ENCODE measurements around the gene SPATA2L. TPM values are rescaled to one million over a fixed set of nuclear protein-coding genes. Genes with fewer than 3 reads are reported as not detected.

SPATA2L gene
- total and polyA plus RNA-seq, 2 of the 8 experiments (the other 6 are each of a cell fraction or from before 2014, with no cell fraction given): 9.3 to 12.5 TPM

DNA sequence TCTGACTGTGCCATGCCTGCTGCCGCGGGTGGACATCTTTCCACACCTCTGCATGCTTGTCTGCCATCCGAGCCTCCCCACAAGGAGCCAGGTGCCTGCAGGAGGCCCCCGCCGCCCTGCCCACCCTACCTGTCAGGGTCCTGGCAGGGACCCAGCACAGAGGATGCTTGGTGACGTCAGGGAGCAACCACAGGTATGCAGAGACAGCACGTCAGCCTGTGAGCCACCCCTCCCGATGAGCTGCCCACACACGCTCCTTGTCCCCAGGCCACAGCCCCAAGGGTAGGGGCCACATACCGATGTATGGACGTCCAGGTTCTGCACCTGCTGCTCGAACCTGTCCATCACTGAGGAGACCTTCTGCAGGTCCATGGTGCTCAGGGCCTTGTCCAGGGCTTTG, 54.6 kb downstream of the SPATA2L start:
- Histone ChIP-seq H3K23ac (ENCODE audit: insufficient read length) (no peak overlapping the region), H2BK12ac (ENCODE audit: low read depth, low read length) (no peak overlapping the region), H3K79me2 (ENCODE audit: control insufficient read depth in 1 of 2, insufficient read depth in 2 of 2, low read length in 2 of 2) (no peaks in the 10 kb centered on the region), H4K8ac (ENCODE audit: extremely low read depth, insufficient read depth, low read length) (no peak overlapping the region), H3K4me2 (ENCODE audit: insufficient read depth in 1 of 2, low read depth in 2 of 2, low read length in 2 of 2) (no peak overlapping the region), H3K4me3 (ENCODE audit: extremely low read depth in 1 of 4, insufficient read depth in 2 of 4, low read depth in 3 of 4, low read length in 4 of 4) (no peak overlapping the region), H2BK20ac (ENCODE audit: low read length) (no peak overlapping the region), H2BK120ac (replicated peaks; ENCODE audit: low read depth, low read length) (no peak overlapping the region), H3K27ac (ENCODE audit: low read depth, low read length) (no peak overlapping the region), H3K9ac (replicated peaks in 1 of 4; ENCODE audit: extremely low read depth in 1 of 4, low read depth in 3 of 4, low read length in 3 of 4) (no peak overlapping the region), H4K5ac (ENCODE audit: insufficient read length, low read depth, low read length) (no peak overlapping the region), H3K79me1 (ENCODE audit: low read depth, low read length) (peaks cover 3% of the 10 kb centered on the region), H2BK5ac (ENCODE audit: low read depth, low read length) (no peak overlapping the region), H3K27me3 (replicated peaks in 1 of 4; ENCODE audit: control insufficient read depth in 3 of 4, extremely low read depth in 1 of 4, insufficient read depth in 3 of 4, low read length in 3 of 4) (no peaks in the 10 kb centered on the region), H3K14ac (ENCODE audit: insufficient read length) (no peak overlapping the region), H2AFZ (ENCODE audit: low read length) (no peak overlapping the region), H2BK15ac (ENCODE audit: low read length) (no peak overlapping the region), H2AK5ac (ENCODE audit: low read depth, low read length) (no peak overlapping the region), H3K36me3 (ENCODE audit: control insufficient read depth in 2 of 4, insufficient read depth in 4 of 4, low read length in 3 of 4) (peaks cover 10 to 26% (median 20%) of the 10 kb centered on the region in 4 experiments; a peak in 7 of 8 replicates), H3K23me2 (ENCODE audit: low read depth, low read length) (no peaks in the 10 kb centered on the region), H3K4me1 (replicated peaks in 1 of 4; ENCODE audit: control insufficient read depth in 3 of 4, insufficient read depth in 4 of 4, low read length in 3 of 4) (no peaks in the 10 kb centered on the region), H4K20me1 (replicated peaks in 1 of 2; ENCODE audit: control insufficient read depth in 1 of 2, insufficient read depth in 2 of 2, low read length in 2 of 2) (peaks cover 2 to 13% of the 10 kb centered on the region in 2 experiments), H3K56ac (replicated peaks; ENCODE audit: insufficient read length, low read depth, low read length) (no peak overlapping the region), H3K18ac (ENCODE audit: extremely low read depth, low read length) (no peak overlapping the region), H3K9me3 (ENCODE audit: insufficient read depth in 2 of 2, low read depth in 1 of 2, low read length in 1 of 2) (no peaks in the 10 kb centered on the region), H4K91ac (replicated peaks; ENCODE audit: insufficient read length, low read length) (no peak overlapping the region), H3K4ac (replicated peaks; ENCODE audit: insufficient read length, low read depth, low read length) (no peak overlapping the region)
- DNase-seq (ENCODE audit: low read depth in 1 of 2, low spot score in 2 of 2): no peak
- ChIA-PET CTCF (ENCODE audit: partially characterized antibody) (interaction anchor here (1.7 kb wide), 1 partner anchor 10 kb away, joined by 6 read pairs; no protein-coding TSS in a partner anchor), POLR2A (ENCODE audit: partially characterized antibody) (no interaction called here)
- 84% methylated on average over 9 of the region's 12 CpGs; no CpG with 5 or more reads in 1 of the 2 experiments for WGBS, 2 experiments (ENCODE audit: extremely low coverage in 1 of 2, insufficient coverage in 1 of 2, insufficient read length in 1 of 2, insufficient replicate concordance in 2 of 2, low coverage in 1 of 2, low lambda C conversion rate in 2 of 2, missing lambda C conversion rate in 1 of 2)
- FAIRE-seq: no peak
- TF ChIP-seq EZH2 (IDR thresholded peaks at IDR 0.05; ENCODE audit: low read depth, low read length, severe bottlenecking): no peak
- no peak for TF ChIP-seq RNF2 (IDR thresholded peaks at IDR 0.05; ENCODE audit: borderline replicate concordance, low read depth, low read length, missing control alignments, poor library complexity, severe bottlenecking)
- TF ChIP-seq SIN3A (conservative IDR thresholded peaks at IDR 0.05 in 1 of 2, IDR thresholded peaks at IDR 0.05 in 1 of 2; ENCODE audit: low read depth in 1 of 2, low read length in 2 of 2): no peak
- TF ChIP-seq EGR1 (IDR thresholded peaks at IDR 0.05; ENCODE audit: borderline replicate concordance, low read depth, low read length): no peak
- TF ChIP-seq TBP (IDR thresholded peaks at IDR 0.05; ENCODE audit: low read depth, low read length): no peak
- no peak for TF ChIP-seq SIX5 (IDR thresholded peaks at IDR 0.05; ENCODE audit: low read depth, low read length)
- no peak for TF ChIP-seq CBX8 (IDR thresholded peaks at IDR 0.05; ENCODE audit: borderline replicate concordance, low read depth, low read length)
- no peak for TF ChIP-seq JUND (IDR thresholded peaks at IDR 0.05; ENCODE audit: low read length)

All from H1 (cell line).